ENCODE data around the gene LRP1-AS.

LRP1-AS gene

GRCh38 chr12:57161491-57161890, 14.1 kb upstream of the LRP1-AS start:
- in situ Hi-C loops (cut with HindIII; ENCODE audit: low sequenced_read_pairs) = no loop called here

GRCh38 chr12:57160741-57161140, 13.3 kb upstream of the LRP1-AS start:
- in situ Hi-C loops (cut with HindIII; ENCODE audit: low sequenced_read_pairs) = no loop called here

GRCh38 chr12:57160040-57160439, 12.6 kb upstream of the LRP1-AS start:
- in situ Hi-C loops (cut with HindIII; ENCODE audit: low sequenced_read_pairs) = no loop called here

GRCh38 chr12:57159311-57159710, 11.9 kb upstream of the LRP1-AS start:
- in situ Hi-C loops (cut with HindIII; ENCODE audit: low sequenced_read_pairs) = no loop called here

- in situ Hi-C loops (cut with HindIII; ENCODE audit: low sequenced_read_pairs) = no loop called here
Measured at GRCh38 chr12:57158665-57159064, 11.2 kb upstream of the LRP1-AS start.

GRCh38 chr12:57158186-57158585, 10.8 kb upstream of the LRP1-AS start:
- in situ Hi-C loops (cut with HindIII; ENCODE audit: low sequenced_read_pairs) = no loop called here

- in situ Hi-C loops (cut with HindIII; ENCODE audit: low sequenced_read_pairs) = no loop called here
Measured at GRCh38 chr12:57157588-57158173, 10.3 kb upstream of the LRP1-AS start.

- in situ Hi-C loops (cut with HindIII; ENCODE audit: low sequenced_read_pairs) = no loop called here
Measured at GRCh38 chr12:57156701-57157403, 9.4 kb upstream of the LRP1-AS start.

GRCh38 chr12:57154804-57155434, 7.5 kb upstream of the LRP1-AS start:
- in situ Hi-C loops (cut with HindIII; ENCODE audit: low sequenced_read_pairs) = no loop called here

- in situ Hi-C loops (cut with HindIII; ENCODE audit: low sequenced_read_pairs) = no loop called here
Measured at GRCh38 chr12:57154076-57154475, 6.7 kb upstream of the LRP1-AS start.

GRCh38 chr12:57153415-57153997, 6.1 kb upstream of the LRP1-AS start:
- in situ Hi-C loops (cut with HindIII; ENCODE audit: low sequenced_read_pairs) = no loop called here

GRCh38 chr12:57152639-57153038, 5.2 kb upstream of the LRP1-AS start:
- in situ Hi-C loops (cut with HindIII; ENCODE audit: low sequenced_read_pairs) = no loop called here

- in situ Hi-C loops (cut with HindIII; ENCODE audit: low sequenced_read_pairs) = no loop called here
Measured at GRCh38 chr12:57151741-57152630, 4.6 kb upstream of the LRP1-AS start.

GRCh38 chr12:57150400-57151000, 3.1 kb upstream of the LRP1-AS start:
- in situ Hi-C loops (cut with HindIII; ENCODE audit: low sequenced_read_pairs) = no loop called here

- in situ Hi-C loops (cut with HindIII; ENCODE audit: low sequenced_read_pairs) = no loop called here
Measured at GRCh38 chr12:57149245-57149900, 2.0 kb upstream of the LRP1-AS start.

GRCh38 chr12:57148469-57149244, 1.2 kb upstream of the LRP1-AS start:
- in situ Hi-C loops (cut with HindIII; ENCODE audit: low sequenced_read_pairs) = no loop called here

GRCh38 chr12:57146092-57146491, 1.3 kb downstream of the LRP1-AS start:
- in situ Hi-C loops (cut with HindIII; ENCODE audit: low sequenced_read_pairs) = no loop called here

- in situ Hi-C loops (cut with HindIII; ENCODE audit: low sequenced_read_pairs) = no loop called here
Measured at GRCh38 chr12:57145460-57146059, 1.9 kb downstream of the LRP1-AS start.

- in situ Hi-C loops (cut with HindIII; ENCODE audit: low sequenced_read_pairs) = no loop called here
Measured at GRCh38 chr12:57143454-57143853, 4.0 kb downstream of the LRP1-AS start.

Data from endothelial cell of hepatic sinusoid (primary cell).